Thymus (tissue), 11 donors: ENCODE data around the gene SPOCD1. TPM values are rescaled to one million over a fixed set of nuclear protein-coding genes. Genes with fewer than 3 reads are reported as not detected.

Experiments
- DNase-seq, 9 donors: peaks; one replicate each; pipeline ENCODE4 v3.0.0-alpha.2; 2013; ENCODE audit warnings: low spot score in 9 of 9, low read depth in 6 of 9, missing footprints in 1 of 9
- H3K27ac ChIP-seq, 2 donors: one replicate each; pipeline ENCODE4 v1.5.1; 2013; ENCODE audit warnings: control low read depth in 1 of 2, low read depth in 1 of 2, low read length in 1 of 2, mild to moderate bottlenecking in 1 of 2, moderate library complexity in 1 of 2
- H3K27me3 ChIP-seq, 2 donors: one replicate each; pipeline ENCODE4 v1.5.1; 2013; ENCODE audit warnings: low read length in 1 of 2; ENCODE audit not compliant: control insufficient read depth in 2 of 2, insufficient read depth in 1 of 2
- H3K36me3 ChIP-seq, 2 donors: one replicate each; pipeline ENCODE4 v1.5.1; 2013; ENCODE audit warnings: low read length in 1 of 2, mild to moderate bottlenecking in 1 of 2, moderate library complexity in 1 of 2; ENCODE audit not compliant: control insufficient read depth in 2 of 2, insufficient read depth in 2 of 2
- H3K4me1 ChIP-seq, 2 donors: one replicate each; pipeline ENCODE4 v1.5.1; 2013; ENCODE audit warnings: low read length in 2 of 2; ENCODE audit not compliant: control insufficient read depth in 2 of 2, insufficient read depth in 2 of 2
- H3K4me3 ChIP-seq, 2 donors: one replicate each; pipeline ENCODE4 v1.5.1; 2013; ENCODE audit warnings: low read length in 2 of 2, control low read depth in 1 of 2, mild to moderate bottlenecking in 1 of 2
- H3K9me3 ChIP-seq, 2 donors: one replicate each; pipeline ENCODE4 v1.5.1; 2013; ENCODE audit warnings: low read length in 1 of 2, mild to moderate bottlenecking in 1 of 2; ENCODE audit not compliant: control insufficient read depth in 2 of 2, insufficient read depth in 1 of 2
- WGBS: extraction: QIAGEN DNeasy Blood & Tissue Kit; methylation state at CpG from one replicate; pipeline ENCODE4 v1.1.7; 2013; 5-methylcytosine and 5-hydroxymethylcytosine counted together
- polyA plus RNA-seq: library from polyadenylated mRNA; stranded (reverse); fragments of 200-250 nt; gene quantifications from one replicate; pipeline ENCODE4 v1.2.3, GENCODE V29; 2013
- total RNA-seq: library from RNA; stranded (reverse); fragments of 120-200 nt; gene quantifications from one replicate; pipeline ENCODE4 v1.2.4, GENCODE V29; 2013
- donor health status: healthy.

Gene SPOCD1
- total and polyA plus RNA-seq, 2 donors, result 0.41 to 2.5 TPM

DNA sequence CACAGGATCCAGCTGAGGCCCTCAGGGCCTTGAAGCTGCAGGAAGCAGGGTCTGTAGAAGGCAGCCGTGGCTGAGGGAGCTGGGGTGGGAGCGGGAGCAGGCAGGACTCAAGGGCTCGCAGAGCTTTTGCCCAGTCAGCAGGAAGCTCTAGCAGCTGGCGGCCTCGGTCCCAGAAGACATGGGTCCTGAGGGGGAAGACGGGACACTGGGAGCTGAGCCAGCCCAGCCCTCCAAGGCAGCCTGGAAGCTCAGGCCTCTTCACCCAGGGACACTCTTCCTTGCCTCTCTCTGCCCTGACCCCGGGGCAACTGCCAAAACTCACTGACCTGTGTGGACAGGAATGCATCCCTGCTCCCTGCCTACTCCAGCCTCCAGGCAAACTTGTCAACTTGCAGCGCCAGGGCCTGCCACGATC is 60.6 kb downstream of the SPOCD1 start:
- Histone ChIP-seq H3K27me3 (peaks cover 0 to 7% of the 10 kb centered on the region in 2 donors), H3K36me3 (peaks cover 2 to 26% of the 10 kb centered on the region in 2 donors), H3K9me3 (no peaks in the 10 kb centered on the region), H3K27ac (no peak overlapping the region), H3K4me1 (peaks cover 11 to 34% of the 10 kb centered on the region in 2 donors), H3K4me3 (no peak overlapping the region)
- WGBS, result 94% methylated on average over 9 of the region's 9 CpGs
- no peak for DNase-seq

DNA sequence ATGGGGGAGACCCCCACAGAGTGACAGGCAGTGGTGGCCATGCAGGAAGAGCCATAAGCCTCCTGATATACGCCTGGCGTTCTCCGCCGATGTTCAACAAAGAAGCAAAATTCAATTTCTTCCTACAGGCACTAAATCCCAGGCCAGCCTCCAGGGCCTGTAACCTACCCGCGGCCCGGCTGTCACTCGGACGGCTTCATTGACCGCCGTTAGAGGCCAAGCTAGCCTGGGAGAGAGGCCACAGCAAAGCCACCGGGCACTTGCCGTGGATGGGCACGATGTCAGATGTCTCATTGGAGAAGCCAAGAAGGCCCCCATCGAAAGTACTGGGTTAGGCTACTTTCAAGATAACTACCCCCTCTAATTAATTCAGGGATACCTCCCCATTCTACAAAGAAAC is 61.4 kb downstream of the SPOCD1 start:
- Histone ChIP-seq H3K9me3 (no peaks in the 10 kb centered on the region), H3K27me3 (peaks cover 0 to 2% of the 10 kb centered on the region in 2 donors), H3K4me3 (no peak overlapping the region), H3K36me3 (peaks cover 2 to 26% of the 10 kb centered on the region in 2 donors), H3K27ac (no peak overlapping the region), H3K4me1 (peaks cover 11 to 30% of the 10 kb centered on the region in 2 donors)
- DNase-seq, result no peak
- 98% methylated on average over 15 of the region's 15 CpGs for WGBS

DNA sequence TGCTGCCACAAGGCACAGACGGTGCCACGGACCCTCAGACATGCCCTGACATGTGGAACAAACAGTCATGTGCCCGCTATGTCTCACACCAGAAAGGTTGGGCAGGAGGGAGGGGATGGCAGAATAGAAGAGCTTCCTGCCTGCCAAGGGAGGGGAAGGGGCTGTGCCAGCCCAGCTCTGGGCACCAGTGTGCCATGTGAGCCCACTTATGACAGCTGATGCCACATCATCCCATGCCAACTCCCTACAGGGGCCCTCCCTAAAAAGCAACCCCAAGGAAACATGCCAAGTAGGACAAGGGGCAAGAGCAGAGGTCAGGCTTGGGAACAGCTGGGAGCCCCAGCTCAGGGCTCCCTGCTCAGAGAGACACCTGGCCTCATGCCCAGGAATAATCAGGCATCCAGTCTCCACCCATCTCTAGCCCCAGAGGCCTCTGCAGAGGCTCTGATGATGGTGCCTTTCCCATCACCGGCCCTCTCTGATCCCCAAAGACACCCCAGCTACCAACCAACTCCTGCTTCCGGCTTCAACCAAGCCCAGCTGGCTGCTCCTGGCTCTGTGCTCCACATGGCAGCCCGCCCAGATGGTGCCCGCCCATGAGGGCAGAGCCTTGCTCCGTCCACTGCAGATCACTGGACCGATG is 62.0 kb downstream of the SPOCD1 start:
- Histone ChIP-seq H3K4me3 (no peak overlapping the region), H3K36me3 (peaks cover 2 to 26% of the 10 kb centered on the region in 2 donors), H3K27ac (no peak overlapping the region), H3K4me1 (peaks cover 11 to 30% of the 10 kb centered on the region in 2 donors), H3K9me3 (no peaks in the 10 kb centered on the region), H3K27me3 (peaks cover 0 to 2% of the 10 kb centered on the region in 2 donors)
- no peak for DNase-seq
- 93% methylated on average over 9 of the region's 9 CpGs for WGBS

DNA sequence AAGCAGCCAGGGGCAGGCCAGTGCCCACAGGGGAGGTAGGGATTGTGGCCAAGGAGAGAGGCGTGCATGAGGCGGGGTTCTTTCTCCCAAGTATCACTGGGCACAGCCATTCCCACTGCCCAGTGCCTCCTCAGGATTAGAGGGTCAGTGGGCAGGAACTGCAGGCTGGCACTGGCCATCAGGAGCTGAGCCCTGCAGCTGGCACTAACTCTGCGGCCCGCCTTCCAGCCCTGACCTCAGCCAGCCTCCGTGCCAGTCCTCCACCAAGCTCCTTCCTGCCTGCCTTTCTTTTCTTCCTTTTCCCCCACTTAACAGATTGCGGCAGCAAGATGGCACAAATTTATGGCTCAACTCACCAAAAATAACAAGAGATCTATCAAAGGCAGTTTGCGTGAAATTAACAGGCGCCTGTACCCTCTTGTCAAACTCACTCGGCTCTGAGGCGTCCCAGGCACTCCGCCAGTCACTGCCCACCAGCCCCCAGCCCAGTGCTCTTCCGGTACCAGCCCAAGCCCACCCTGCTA is 62.8 kb downstream of the SPOCD1 start:
- no peak overlapping the region for H3K4me3 ChIP-seq
- DNase-seq, result no peak
- peaks cover 0 to 2% of the 10 kb centered on the region in 2 donors for H3K27me3 ChIP-seq
- 88% methylated on average over 12 of the region's 12 CpGs for WGBS
- H3K4me1 ChIP-seq, result peaks cover 11 to 30% of the 10 kb centered on the region in 2 donors
- peaks cover 2 to 25% of the 10 kb centered on the region in 2 donors for H3K36me3 ChIP-seq
- no peaks in the 10 kb centered on the region for H3K9me3 ChIP-seq
- H3K27ac ChIP-seq, result no peak overlapping the region

DNA sequence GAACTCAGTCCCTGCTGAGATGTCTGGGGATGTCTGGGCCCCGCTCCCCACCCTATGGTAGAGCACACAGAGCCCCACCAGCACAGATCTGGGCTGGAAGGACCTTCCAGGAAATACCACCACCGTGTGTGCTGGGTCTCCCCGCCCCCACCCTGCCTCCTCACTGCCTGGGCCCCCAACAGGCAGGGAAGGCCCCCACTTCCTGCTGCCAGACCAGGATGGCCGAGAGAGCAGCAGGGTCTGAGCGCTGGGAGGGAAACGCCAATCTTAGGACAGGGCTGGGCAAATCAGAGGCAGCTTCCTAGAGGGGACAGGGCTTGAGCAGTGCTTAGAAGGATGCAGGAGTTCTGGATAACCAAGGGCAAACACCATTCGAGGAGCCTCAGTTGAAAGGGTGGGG is 63.6 kb downstream of the SPOCD1 start:
- no peak overlapping the region for H3K27ac ChIP-seq
- 31% methylated on average over 7 of the region's 7 CpGs for WGBS
- H3K9me3 ChIP-seq, result no peaks in the 10 kb centered on the region
- peaks cover 2 to 25% of the 10 kb centered on the region in 2 donors for H3K36me3 ChIP-seq
- no peak for DNase-seq
- no peak overlapping the region for H3K4me3 ChIP-seq
- H3K4me1 ChIP-seq, result peaks cover 11 to 30% of the 10 kb centered on the region in 2 donors
- H3K27me3 ChIP-seq, result peaks cover 0 to 2% of the 10 kb centered on the region in 2 donors

DNA sequence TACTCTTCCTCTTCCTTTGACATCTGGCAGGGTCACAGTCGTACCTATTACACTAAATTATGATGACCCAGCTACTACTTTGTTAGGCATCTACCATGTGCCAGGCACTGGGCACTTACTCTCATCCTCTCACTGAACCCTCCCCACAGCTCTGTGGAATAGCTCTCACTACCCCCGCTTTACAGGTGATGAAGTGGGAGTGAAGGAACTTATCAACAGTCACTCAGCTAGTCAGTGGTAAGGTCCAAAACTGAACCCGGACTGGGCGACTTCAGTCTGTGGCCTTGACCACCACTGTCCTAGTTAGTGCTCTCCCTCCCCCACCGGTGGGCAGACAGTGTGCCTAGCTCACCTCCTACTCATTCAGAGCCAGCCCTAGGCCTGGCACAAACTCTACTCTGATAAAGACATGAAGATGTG is 64.0 kb downstream of the SPOCD1 start:
- no peak for DNase-seq
- Histone ChIP-seq H3K27ac (no peak overlapping the region), H3K4me3 (no peak overlapping the region), H3K27me3 (peaks cover 0 to 2% of the 10 kb centered on the region in 2 donors), H3K36me3 (peaks cover 3 to 25% of the 10 kb centered on the region in 2 donors), H3K4me1 (peaks cover 11 to 34% of the 10 kb centered on the region in 2 donors), H3K9me3 (no peaks in the 10 kb centered on the region)
- WGBS, result 77% methylated on average over 5 of the region's 5 CpGs

DNA sequence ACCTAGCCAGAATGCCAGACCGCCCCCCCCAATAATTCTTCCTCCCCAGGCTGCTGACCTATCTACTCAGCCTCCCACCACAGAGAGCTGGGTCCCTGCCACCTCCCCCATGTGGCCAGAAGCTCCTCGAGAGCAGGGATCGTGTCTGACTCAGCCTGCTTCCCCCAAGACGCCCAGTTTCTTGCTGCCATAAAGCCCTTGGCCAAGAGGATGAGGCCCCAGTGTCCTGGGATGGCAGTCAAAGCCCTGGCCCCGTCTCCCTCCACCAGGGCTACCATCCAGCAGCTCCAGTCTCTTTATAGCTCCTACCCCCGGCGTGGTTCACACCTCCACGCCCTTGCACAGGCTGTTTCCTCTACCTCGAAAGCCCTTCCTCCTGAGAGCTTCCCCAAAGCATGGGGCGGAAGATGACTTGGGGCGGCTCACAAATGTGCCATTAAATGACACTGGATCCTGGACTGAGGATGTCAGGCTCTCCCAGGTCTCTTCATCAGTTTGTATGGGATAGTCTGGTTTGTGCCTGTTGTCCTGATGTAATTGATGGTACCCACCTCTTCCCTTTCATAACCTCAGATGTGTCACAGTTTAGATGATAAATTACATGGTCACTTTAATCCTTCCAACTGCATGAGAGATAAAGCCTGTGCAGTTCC is 64.8 kb downstream of the SPOCD1 start:
- peaks cover 0 to 2% of the 10 kb centered on the region in 2 donors for H3K27me3 ChIP-seq
- H3K36me3 ChIP-seq, result peaks cover 2 to 17% of the 10 kb centered on the region in 2 donors
- H3K4me1 ChIP-seq, result peaks cover 11 to 43% of the 10 kb centered on the region in 2 donors
- no peaks in the 10 kb centered on the region for H3K9me3 ChIP-seq
- DNase-seq, result no peak
- 62% methylated on average over 11 of the region's 11 CpGs for WGBS
- H3K4me3 ChIP-seq, result no peak overlapping the region
- H3K27ac ChIP-seq, result no peak overlapping the region

DNA sequence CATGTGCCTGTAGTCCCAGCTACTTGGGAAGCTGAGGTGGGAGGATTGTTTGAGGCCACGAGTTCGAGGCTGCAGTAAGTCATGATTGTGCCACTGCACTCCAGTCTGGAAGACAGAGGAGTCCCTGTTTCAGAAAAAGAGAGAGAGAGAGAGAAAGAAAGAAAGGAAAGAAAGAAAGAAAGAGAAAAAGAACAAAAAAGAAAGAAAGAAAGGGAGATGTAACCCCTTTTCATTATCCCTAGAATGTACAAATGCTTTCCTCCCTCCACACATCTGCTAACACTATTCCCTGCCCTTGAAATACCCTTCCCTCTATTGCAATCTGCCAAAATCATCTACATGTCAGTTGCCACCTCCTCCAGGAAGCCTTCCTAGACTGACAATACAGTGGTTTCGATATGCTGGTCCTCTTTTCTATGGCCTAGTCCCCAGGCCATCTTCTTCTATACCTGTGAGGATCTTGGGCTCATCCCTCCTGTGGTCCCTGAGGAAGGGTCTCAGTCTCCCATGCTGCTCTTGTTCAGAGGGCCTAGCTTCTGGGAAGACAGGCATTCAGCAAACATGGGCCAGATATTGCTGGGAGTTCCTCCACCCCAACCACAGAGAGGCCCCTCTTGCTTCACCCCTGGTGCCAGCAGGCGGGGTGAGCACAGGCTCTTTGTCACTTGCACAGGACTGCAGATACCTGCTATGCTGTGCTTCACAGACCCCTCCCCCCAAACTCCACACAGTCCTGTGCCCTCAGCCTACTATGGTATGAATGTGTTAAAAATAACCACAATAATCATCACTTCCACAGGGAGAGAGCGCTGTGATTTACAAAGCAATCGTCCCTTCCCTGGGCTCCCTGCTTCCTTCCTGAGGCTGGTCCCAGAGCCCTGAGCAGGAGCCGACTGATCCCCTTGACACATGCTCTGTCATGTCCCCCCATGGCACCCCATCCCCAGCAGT is 65.8 kb downstream of the SPOCD1 start:
- 81% methylated on average over 7 of the region's 7 CpGs for WGBS
- H3K27ac ChIP-seq, result no peak overlapping the region
- H3K9me3 ChIP-seq, result no peaks in the 10 kb centered on the region
- H3K4me1 ChIP-seq, result peaks cover 11 to 45% of the 10 kb centered on the region in 2 donors
- no peak overlapping the region for H3K4me3 ChIP-seq
- peaks cover 0 to 2% of the 10 kb centered on the region in 2 donors for H3K27me3 ChIP-seq
- no peak for DNase-seq
- peaks cover 2 to 14% of the 10 kb centered on the region in 2 donors for H3K36me3 ChIP-seq
